NCI-H2029 treated with DMSO at 0.1 percent for 48 hours (cell line): ENCODE measurements around the gene CLASP1.

Experiments
- DNase-seq: peaks from one replicate; lab custom pipeline; 2025; lab: John Stamatoyannopoulos, UW

The CLASP1 gene

GRCh38 chr2:121372721-121373353 lies 276.4 kb downstream of the CLASP1 start:
- no peak for DNase-seq

GRCh38 chr2:121372082-121372481 lies 277.2 kb downstream of the CLASP1 start:
- DNase-seq = no peak

GRCh38 chr2:121368836-121369235 lies 280.4 kb downstream of the CLASP1 start:
- DNase-seq = no peak

GRCh38 chr2:121368155-121368554 lies 281.1 kb downstream of the CLASP1 start:
- no peak for DNase-seq

- DNase-seq = no peak
Measured at GRCh38 chr2:121367246-121367900, 281.9 kb downstream of the CLASP1 start.

GRCh38 chr2:121366040-121366439 lies 283.2 kb downstream of the CLASP1 start:
- no peak for DNase-seq

GRCh38 chr2:121365061-121365460 lies 284.2 kb downstream of the CLASP1 start:
- DNase-seq = no peak

GRCh38 chr2:121363632-121364420 lies 285.4 kb downstream of the CLASP1 start:
- DNase-seq = peak; percentile 19

- peak; percentile 32 for DNase-seq
Measured at GRCh38 chr2:121362774-121363173, 286.5 kb downstream of the CLASP1 start.

GRCh38 chr2:121362226-121362625 lies 287.0 kb downstream of the CLASP1 start:
- no peak for DNase-seq

GRCh38 chr2:121360566-121361300 lies 288.5 kb downstream of the CLASP1 start:
- DNase-seq = no peak

- DNase-seq = no peak
Measured at GRCh38 chr2:121359716-121360565, 289.3 kb downstream of the CLASP1 start.

GRCh38 chr2:121359170-121359569 lies 290.1 kb downstream of the CLASP1 start:
- DNase-seq = no peak

GRCh38 chr2:121358291-121358690 lies 291.0 kb downstream of the CLASP1 start:
- no peak for DNase-seq

GRCh38 chr2:121356058-121356640 lies 293.1 kb downstream of the CLASP1 start:
- DNase-seq = peak; percentile 82

- DNase-seq = peak; percentile 88
Measured at GRCh38 chr2:121355488-121355887, 293.8 kb downstream of the CLASP1 start.

GRCh38 chr2:121351521-121352318 lies 297.5 kb downstream of the CLASP1 start:
- no peak for DNase-seq

- no peak for DNase-seq
Measured at GRCh38 chr2:121350890-121351289, 298.4 kb downstream of the CLASP1 start.

GRCh38 chr2:121350402-121350775 lies 298.9 kb downstream of the CLASP1 start:
- no peak for DNase-seq

GRCh38 chr2:121349721-121350401 lies 299.4 kb downstream of the CLASP1 start:
- DNase-seq = no peak
